Hindlimb muscle (tissue), 1 donor: Measurements from ENCODE around the gene KRTAP4-6. TPM values are rescaled to one million over a fixed set of nuclear protein-coding genes. Genes with fewer than 3 reads are reported as not detected.
"Not testable (repeated sequence)": the region's sequence is repeated elsewhere in the genome, so short reads cannot be mapped to it uniquely, and the experiment has no call there.

Experiments used
- DNase-seq: peaks from one replicate; pipeline ENCODE4 v3.0.0-alpha.2; 2013
- polyA plus RNA-seq: library from polyadenylated mRNA; unstranded; fragments of 120-200 nt; gene quantifications from one replicate; pipeline ENCODE4 v1.2.1, GENCODE V29; 2013; ENCODE audit not compliant: insufficient read length

The KRTAP4-6 gene
- not detected for polyA plus RNA-seq

DNA sequence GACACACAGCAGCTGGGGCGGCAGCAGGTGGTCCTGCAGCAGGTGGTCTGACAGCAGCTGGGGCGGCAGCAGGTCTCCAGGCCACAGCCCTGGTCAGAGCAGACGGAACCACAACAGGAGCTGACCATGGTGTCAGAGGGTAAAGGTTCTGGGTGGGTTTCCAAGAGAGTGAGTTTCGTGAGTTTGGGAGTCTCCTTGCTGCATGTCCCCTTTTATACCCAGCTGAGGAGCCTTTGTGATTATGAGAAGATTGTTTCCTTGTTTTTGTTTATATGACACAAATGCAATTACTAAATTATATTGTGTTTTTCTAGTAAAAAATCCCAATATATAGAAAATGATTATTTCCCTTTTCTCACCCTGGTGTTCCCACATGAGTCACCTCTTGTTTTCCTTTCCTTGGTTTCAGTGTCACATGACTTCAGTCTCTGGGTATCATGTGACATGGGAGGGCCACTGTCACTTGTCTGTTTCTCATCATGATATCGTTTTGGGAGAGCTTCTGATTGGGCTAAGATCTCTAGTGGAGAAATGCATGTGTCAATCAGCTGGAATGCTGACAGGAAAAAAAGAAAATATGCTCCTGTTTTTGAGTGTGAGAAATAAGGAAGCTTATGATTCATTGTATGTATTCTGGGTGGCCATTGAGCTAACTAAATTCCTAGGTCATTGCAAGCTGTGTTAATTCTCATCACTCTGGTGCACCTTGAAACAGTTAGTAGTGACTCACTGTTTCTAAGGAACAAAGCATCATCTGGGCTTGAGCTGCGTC, at the start of gene KRTAP4-6:
Gene KRTAP4-6, minus strand, starts transcription at position 185 of the 772 bp plus-strand sequence. Its CDS starts 57 bp downstream, at position 128.
- no peak for DNase-seq

DNA sequence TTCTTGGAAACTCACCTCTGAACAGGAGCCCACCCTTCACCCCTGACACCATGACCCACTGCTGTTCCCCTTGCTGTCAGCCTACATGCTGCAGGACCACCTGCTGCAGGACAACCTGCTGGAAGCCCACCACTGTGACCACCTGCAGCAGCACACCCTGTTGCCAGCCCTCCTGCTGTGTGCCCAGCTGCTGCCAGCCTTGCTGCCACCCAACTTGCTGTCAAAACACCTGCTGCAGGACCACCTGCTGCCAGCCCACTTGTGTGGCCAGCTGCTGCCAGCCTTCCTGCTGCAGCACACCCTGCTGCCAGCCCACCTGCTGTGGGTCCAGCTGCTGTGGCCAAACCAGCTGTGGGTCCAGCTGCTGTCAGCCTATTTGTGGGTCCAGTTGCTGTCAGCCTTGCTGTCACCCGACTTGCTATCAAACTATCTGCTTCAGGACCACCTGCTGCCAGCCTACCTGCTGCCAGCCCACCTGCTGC, 49.5 kb upstream of the KRTAP4-6 start, which contains the start of gene KRTAP9-1:
Gene KRTAP9-1, plus strand, starts transcription at position 51 of the 482 bp plus-strand sequence. Its CDS starts 0 bp downstream, at position 51.
- DNase-seq, result not testable (repeated sequence)

DNA sequence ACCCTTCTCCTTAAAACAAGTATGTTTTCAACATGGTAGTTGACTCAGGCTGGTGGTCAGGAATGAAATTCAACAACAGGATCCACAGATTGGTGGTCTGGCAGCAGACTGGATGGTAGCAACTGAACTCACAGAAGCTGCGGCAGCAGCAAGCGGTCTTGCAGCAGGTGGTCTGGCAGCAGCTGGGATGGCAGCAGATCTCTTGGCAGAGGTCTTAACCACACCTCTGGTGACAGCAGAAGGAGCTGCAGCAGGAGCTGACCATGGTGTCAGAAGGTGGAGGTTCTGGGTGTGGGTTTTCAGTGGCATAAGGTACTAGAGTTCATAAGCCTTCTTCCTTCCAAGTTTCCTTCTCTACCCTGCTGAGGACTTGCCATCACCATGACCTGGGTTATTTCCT, 46.5 kb upstream of the KRTAP4-6 start:
- no peak for DNase-seq

DNA sequence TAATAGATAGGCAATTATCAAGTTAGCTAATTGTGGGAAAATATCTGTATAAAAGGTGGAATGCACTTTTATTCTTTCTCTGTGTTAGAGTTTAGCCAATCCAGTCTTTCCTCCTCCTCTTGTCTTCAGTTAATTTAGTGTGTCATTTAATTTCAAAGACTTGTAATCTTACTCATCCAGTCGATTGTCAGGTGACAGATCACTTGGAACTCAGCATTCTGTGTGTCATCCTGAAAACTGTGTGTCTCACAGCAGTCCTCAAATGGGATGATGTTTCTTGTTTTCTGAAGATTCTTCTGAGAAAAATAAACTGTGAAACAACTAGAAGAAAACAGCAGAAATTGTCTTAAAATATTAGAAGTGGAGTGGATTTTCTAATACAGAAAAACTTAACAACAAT, 44.7 kb upstream of the KRTAP4-6 start:
- DNase-seq, result no peak

DNA sequence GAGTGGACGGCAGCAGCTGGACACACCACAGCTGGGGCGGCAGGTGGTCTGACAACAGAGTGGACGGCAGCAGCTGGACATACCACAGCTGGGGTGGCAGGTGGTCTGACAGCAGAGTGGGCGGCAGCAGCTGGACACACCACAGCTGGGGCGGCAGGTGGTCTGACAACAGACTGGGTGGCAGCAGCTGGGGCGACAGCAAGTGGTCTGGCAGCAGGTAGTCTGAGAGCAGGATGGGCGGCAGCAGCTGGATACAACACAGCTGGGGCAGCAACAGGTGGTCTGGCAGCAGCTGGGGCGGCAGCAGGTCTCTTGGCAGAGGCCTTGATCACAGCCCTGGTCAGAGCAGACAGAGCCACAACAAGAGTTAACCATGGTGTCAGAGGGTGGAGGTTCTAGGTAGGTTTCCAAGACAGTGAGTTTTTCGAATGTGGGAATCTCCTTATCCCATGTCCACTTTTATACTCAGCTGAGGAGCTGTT, 44.2 kb upstream of the KRTAP4-6 start, which contains the start of gene KRTAP4-1:
Gene KRTAP4-1, minus strand, starts transcription at position 432 of the 482 bp plus-strand sequence. Its CDS starts 57 bp downstream, at position 375.
- DNase-seq, result no peak

DNA sequence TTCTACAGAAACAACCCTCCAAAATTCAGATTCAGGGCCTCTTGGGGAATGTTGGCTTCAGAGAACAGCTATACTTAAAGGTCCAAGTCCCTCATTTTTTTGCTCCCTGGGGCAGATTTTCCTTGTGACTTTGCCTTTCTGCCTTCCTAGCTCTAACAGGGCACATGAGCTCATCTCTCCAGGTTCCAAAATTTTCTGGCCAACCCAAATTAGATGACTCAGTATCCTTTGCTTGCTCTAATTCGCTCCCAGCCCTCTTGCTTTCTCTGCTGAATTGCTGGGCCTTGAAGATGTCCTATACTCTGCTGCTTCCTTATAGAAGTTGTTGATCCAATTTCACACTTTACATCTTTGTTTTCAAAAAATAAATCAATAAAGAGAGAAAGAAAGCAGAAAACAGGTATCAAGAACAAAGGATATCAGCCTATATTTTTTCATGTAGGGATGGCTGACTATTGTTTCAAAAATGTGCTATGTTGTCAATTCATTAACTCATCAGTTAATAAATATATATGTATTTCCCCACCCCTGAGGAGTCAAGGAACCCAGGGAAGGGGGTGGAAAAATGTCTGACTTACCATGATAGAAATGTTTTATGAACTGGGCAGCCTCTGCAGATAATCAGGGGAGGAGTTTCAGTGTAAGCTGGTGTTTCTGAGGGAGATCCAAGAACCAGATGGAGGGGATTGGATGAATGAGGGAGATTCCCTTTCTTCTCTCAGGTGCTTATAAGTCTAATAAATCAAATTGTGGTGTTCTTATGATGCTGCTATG, 38.7 kb upstream of the KRTAP4-6 start:
- DNase-seq, result no peak

DNA sequence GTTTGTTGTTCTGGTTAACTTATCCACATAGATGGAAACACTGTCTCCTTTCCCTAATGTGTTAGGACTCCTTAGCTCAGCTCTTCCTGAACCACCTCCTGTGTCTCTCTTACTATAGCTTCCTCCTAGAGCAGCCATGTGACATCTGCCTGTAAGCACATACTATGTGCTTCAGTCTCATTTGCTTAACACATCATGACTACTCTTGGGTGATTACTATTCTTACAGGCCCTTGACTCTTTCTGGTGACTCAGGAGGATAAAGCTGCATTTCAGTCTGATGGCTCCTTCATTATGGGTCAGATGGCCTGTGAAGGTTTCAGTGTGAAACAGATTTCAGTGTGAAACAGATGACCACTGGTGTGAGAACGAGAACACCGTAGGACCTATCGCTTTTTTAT, 38.0 kb upstream of the KRTAP4-6 start:
- DNase-seq, result no peak

DNA sequence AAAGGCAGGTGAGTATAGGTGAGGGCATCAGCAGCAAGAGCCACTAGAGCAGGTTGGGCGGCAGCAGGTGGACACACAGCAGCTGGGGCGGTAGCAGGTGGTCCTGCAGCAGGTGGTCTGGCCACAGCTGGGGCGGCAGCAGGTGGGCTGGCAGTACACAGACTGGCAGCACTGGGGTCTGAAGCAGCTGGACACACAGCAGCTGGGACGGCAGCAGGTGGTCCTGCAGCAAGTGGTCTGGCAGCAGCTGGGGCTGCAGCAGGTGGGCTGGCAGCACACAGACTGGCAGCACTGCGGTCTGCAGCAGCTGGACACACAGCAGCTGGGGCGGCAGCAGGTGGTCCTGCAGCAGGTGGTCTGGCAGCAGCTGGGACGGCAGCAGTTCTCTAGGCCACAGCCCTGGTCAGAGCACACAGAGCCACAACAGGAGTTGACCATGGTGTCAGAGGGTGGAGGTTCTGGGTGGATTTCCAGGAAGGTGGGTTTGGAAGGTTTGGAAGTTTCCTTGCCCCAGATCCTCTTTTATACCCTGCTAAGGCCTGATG, 37.5 kb upstream of the KRTAP4-6 start, which contains the start of gene KRTAP4-2:
Gene KRTAP4-2, minus strand, starts transcription at position 495 of the 545 bp plus-strand sequence. Its CDS starts 57 bp downstream, at position 438.
- DNase-seq, result no peak

DNA sequence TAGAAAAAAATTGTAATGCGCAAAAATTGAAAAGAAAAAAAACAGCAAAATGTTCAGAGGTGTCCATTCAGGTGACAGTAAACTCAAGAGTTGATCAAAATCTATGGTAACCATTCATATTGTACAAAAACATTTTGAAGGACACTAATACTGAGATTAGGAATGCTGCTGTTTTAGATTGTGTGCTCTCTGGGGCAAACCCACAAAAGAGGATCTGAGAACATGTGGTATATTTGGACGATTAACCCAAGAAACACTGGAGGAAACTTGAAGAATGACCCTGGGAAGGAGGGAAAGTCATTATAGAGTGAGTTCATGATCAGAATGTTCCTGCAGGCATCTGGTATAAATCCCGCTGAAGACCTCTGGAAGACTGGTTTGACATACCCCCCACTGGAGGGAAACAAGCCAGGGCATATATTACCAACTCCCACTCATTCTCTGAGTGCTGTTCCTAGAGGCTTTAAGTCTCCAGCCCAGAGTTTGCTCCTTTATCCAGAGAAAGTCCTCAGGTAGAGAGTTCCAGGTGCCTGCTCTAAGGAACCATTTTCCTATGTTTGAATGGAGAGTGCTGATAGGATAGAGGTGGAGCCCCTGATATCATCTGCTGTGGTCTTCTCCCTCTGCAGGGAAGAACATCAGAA, 36.5 kb upstream of the KRTAP4-6 start:
- DNase-seq, result no peak

DNA sequence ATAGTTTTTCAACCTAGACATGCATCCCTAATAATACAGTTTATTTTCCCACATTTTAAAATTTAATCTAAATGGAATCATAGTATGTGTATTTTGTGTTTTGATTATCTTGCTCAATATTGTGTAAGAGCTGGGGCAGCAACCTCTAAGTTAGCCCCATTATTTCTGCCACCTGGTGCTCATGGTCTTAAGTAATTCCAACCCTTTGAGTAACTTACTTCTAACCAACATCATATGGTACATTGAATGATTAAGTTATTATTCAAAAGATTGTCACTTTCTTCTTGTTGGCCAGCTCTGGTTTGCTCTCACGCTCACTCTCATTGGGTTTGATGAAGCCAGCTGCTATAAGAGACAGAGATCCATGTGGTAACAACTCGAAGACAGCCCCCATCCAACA, 31.5 kb upstream of the KRTAP4-6 start:
- DNase-seq, result no peak

DNA sequence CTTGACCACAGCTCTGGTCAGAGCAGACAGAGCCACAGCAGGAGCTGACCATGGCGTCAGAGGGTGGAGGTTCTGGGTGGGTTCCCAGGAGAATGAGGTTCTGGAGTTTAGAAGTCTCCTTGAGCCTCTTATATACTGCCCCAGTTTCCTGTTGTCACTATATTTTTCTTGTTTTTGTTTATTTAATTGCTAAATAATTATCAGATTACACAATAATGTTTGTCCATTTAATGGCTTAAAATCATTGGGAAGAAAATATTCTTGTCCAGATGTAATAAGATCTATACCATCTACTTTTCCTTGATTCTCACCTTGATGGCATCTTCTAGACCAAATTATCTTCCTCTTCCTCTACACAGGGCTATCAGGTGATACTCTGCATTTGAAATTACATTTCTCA, 27.8 kb upstream of the KRTAP4-6 start, which contains the start of gene KRTAP4-3:
Gene KRTAP4-3, minus strand, starts transcription at position 101 of the 400 bp plus-strand sequence. Its CDS starts 49 bp downstream, at position 52.
- DNase-seq, result no peak

DNA sequence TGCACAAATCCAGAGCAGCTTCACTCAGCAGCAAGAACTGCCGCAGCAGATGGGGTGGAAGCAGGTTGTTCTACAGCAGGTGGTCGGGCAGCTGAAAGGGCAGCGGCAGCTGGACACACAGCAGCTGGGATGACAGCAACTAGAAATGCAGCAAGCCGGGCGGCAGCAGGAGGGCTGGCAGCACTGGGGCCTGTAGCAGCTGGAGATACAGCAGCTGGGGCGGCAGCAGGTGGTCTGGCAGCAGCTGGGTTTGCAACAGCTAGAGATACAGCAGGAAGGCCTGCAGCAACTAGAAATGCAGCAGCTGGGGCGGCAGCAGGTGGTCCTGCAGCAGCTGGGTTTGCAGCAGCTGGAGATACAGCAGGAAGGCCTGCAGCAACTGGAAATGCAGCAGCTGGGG, 27.2 kb upstream of the KRTAP4-6 start:
- no peak for DNase-seq

DNA sequence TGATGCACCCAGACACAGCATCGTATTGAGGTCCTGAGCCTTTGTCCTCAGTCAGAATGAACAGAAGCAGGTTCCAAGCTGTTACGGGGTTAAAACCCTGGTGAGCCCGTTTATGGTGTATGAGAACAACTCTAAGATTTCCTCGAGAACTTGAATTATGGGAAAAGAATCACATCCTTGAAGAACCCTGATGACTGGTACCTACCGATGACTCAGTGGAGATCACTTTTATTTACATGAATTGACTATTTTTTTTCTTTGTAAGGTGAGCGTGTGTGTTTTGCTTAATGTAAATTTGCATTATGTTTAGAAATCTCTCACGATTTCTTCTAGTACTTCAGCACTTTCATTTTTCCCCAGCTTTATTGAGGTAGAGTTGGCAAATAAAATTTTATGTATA, 23.5 kb upstream of the KRTAP4-6 start:
- DNase-seq, result no peak

DNA sequence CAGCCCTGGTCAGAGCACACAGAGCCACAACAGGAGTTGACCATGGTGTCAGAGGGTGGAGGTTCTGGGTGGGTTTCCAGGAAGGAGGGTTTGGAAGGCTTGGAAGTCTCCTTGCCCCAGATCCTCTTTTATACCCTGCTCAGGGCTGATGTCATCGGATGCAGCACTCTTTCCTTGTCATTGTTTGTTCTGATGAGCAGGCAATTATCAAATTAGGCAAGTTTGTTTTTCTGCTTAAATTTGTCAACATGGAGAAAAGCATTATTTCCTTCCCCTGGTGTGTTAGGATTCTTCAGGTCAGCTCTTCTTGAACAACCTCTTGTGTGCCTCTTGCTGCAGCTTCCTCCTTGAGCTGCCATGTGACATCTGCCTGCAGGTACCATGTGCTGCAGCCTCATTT, 20.3 kb upstream of the KRTAP4-6 start, which contains the start of gene KRTAP4-4:
Gene KRTAP4-4, minus strand, starts transcription at position 101 of the 400 bp plus-strand sequence. Its CDS starts 57 bp downstream, at position 44.
- DNase-seq, result no peak

DNA sequence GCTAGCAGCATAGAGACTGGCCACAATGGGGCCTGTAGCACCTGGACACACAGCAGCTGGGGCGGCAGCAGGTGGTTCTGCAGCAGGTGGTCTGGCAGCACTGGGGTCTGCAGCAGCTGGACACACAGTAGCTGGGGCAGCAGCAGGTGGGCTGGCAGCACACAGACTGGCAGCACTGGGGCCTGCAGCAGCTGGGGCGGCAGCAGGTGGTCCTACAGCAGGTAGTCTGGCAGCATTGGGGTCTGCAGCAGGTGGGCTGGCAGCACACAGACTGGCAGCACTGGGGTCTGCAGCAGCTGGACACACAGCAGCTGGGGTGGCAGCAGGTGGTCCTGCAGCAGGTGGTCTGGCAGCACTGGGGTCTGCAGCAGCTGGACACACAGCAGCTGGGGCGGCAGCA, 19.8 kb upstream of the KRTAP4-6 start:
- not testable (repeated sequence) for DNase-seq

DNA sequence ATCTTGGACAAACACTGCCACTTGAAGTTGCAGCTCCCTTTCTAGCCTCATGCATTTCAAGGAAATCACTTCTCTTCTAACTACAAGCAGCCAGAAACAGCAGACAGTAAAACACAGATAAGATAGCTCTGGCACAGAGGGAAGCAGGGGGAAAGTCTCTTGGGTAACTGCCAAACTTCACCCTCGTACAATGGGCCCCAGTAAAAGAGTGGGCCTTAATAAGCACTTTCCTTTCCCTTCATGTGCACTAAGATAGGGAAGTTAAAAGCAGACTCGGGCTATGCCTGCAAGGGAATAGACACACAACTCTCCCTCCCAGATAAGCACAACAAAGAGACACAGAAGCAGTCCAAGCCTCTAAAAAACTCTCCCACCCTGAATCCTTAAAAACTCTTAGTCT, 13.5 kb upstream of the KRTAP4-6 start:
- DNase-seq, result peak; percentile 6

DNA sequence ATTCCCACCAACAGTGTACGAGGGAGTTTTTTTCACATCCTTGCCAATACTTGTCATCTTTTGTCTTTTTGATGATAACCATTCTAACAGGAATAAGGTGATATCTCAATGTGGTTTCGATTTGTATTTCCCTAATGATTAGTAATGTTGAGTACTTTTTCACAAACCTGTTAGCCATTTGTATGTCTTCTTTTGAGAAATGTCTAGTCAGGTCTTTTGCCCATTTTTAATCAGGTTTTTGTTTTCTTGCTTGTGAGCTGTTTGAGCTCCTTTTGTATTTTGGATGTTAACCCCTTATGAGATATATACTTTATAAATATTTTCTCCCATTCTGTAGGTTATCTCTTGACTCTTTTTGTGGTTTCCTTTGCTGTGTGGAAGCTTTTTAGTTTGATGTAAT, 11.2 kb upstream of the KRTAP4-6 start:
- DNase-seq, result no peak

DNA sequence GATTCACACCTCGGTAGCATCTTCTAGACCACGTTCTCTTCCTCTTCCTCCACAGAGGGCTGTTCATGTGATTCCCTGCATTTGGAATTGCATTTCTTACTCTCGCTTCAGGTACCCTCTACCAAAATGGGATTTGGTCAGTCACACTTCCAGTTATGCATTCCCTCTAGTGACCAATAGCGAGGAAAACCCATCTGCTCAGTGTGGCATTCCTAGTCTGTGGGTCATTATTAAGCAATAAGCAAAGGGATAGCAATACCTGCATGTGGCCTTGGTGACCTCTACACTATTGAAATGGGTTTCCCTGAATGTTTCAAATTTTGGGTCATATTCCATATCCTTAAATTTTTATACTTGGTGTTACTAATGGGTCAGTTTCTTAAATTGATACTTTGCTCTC, 9.7 kb upstream of the KRTAP4-6 start:
- no peak for DNase-seq

DNA sequence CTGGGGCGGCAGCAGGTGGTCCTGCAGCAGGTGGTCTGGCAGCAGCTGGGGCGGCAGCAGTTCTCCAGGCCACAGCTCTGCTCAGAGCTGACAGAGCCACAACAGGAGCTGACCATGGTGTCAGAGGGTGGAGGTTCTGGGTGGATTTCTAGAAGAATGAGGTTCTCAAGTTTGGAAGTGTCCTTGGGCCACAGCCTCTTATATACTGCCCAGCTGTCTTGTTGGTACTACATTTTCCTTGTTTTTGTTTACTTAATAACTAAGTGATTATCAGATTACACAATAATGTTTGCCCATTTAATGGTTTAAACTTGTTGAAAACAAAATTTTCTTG, 9.3 kb upstream of the KRTAP4-6 start, which contains the start of gene KRTAP4-5:
Gene KRTAP4-5, minus strand, starts transcription at position 174 of the 334 bp plus-strand sequence. Its CDS starts 58 bp downstream, at position 116.
- DNase-seq, result no peak

DNA sequence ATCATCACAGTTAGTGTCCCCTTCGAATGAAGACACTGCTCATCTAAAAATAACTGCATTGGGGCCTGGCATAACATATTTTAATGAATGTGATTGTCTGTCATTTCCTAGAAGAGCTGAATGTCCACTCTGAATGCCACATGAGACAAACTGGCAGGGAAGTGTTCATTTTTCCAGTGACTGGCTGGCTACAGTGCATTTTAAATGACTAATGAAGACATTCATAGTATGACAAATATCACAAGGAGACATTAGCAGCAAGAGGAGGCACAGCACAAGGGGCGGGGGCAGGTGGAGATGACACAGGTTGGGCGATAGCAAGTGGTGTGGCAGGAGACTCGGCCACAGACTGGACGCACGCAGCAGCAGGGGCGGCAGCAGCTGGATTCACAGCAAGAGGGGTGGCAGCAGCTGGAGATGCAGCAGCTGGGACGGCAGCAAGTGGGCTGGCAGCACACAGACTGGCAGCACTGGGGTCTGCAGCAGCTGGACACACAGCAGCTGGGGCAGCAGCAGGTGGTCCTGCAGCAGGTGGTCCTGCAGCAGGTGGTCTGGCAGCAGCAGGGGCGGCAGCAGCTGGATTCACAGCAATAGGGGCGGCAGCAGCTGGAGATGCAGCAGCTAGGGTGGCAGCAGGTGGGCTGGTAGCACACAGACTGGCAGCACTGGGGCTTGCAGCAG, 8.8 kb upstream of the KRTAP4-6 start:
- not testable (repeated sequence) for DNase-seq

DNA sequence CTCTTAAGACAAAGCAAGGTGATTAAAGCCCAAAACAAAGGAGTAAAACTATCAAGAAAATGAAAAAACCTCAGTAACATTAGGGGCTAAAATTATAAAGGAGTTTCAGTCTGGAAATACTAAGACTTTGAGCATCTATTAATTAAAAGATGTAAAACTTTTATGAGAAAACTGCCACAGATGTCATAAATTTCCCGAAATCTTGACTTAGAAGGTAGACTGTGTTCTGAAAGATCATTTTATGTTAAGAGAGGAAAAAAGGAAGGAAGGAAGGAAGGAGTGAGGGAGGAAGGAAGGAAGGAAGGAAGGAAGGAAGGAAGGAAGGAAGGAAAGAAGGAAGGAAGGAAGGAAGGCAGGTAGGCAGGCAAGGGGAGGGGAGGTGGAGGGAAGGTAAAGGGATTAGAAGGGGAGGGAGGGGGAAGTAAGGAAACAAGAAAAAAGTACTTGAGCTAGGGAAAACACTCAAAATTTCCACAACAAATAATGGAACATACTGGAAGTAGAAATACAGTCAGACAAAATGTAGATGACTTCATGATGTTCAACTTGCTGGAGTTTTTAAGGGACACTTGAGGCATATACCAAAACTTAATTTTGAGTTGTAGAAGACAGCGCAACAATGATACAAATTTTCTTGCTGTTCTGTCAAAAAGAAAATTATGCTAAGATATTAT, 7.3 kb upstream of the KRTAP4-6 start:
- no peak for DNase-seq
